Mucosa of rectum (tissue), 2 donors: ENCODE data around the gene LCE1F.

Experiments used
- H3K27ac ChIP-seq, 2 donors: one replicate each; pipeline ENCODE4 v1.7.0; 2013; ENCODE audit warnings: inconsistent platforms in 2 of 2, low read depth in 2 of 2, low read length in 2 of 2
- H3K27me3 ChIP-seq, 2 donors: one replicate each; pipeline ENCODE4 v1.7.0; 2013; ENCODE audit warnings: low read length in 2 of 2; ENCODE audit not compliant: control insufficient read depth in 2 of 2, insufficient read depth in 2 of 2
- H3K36me3 ChIP-seq, 2 donors: one replicate each; pipeline ENCODE4 v1.7.0; 2013; ENCODE audit warnings: low read length in 2 of 2; ENCODE audit not compliant: control insufficient read depth in 2 of 2, insufficient read depth in 2 of 2
- H3K4me1 ChIP-seq, 2 donors: one replicate each; pipeline ENCODE4 v1.7.0; 2013; ENCODE audit warnings: low read length in 2 of 2, mild to moderate bottlenecking in 1 of 2; ENCODE audit not compliant: control insufficient read depth in 2 of 2, insufficient read depth in 2 of 2
- H3K4me3 ChIP-seq, 2 donors: one replicate each; pipeline ENCODE4 v1.7.0; 2013; ENCODE audit warnings: low read length in 2 of 2
- H3K9ac ChIP-seq, 2 donors: one replicate each; pipeline ENCODE4 v1.7.0; 2013; ENCODE audit warnings: low read length in 2 of 2, low read depth in 1 of 2, mild to moderate bottlenecking in 1 of 2
- H3K9me3 ChIP-seq, 2 donors: one replicate each; pipeline ENCODE4 v1.7.0; 2013; ENCODE audit warnings: low read length in 2 of 2; ENCODE audit not compliant: control insufficient read depth in 2 of 2
- donor health status: healthy.
- donor health status: Normal muscosa, but diverticular disease.

LCE1F gene

DNA sequence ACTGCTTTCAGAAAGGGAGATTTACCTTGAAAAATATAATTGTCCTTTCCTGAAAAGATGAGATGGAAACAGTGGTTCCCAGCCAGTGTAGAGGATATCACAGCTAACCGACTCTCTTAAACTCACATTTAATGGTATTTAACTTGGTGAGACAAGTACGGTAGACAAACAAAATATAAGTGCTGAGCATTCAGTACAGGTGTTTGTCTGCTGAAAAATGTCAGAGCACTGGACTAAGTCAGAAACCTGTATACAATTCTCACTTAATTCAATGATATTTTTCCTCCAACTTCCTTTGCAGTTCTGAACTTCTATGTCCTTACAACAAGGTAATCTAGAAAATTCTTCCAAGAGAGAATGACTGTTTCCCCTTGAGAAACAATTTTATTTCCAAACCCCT is 36.7 kb downstream of the LCE1F start, which contains the start of gene LCE1B:
LCE1B (plus strand) TSS at position 301 of the 400 bp plus-strand sequence. CDS start 476 bp downstream, outside the sequence.
- H3K27ac ChIP-seq = no peak within 1 kb of the TSS
- H3K36me3 ChIP-seq = no peaks in the 10 kb centered on the region
- H3K27me3 ChIP-seq = no peaks in the 10 kb centered on the region
- no peaks in the 10 kb centered on the region for H3K9me3 ChIP-seq
- no peak within 1 kb of the TSS for H3K9ac ChIP-seq
- no peak within 1 kb of the TSS for H3K4me3 ChIP-seq
- H3K4me1 ChIP-seq = no peaks in the 10 kb centered on the region

DNA sequence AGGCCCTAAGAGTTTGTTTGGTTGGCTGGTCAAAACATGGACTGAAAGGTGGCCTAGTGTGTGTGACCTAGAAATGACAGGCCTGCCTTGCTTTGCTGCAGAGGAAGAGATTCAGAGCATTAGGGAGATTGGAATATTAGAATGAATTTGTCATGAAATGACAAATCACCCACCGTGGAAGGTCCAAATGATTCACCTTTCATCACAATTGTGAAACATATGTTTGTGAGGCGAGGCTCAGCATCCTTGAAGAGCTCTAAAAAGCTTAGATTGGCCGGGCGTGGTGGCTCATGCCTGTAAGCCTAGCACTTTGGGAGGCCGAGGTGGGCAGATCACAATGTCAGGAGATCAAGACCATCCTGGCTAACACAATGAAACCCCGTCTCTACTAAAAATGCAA is 42.4 kb downstream of the LCE1F start:
- Histone ChIP-seq H3K4me1 (no peaks in the 10 kb centered on the region), H3K4me3 (no peak overlapping the region), H3K9ac (no peak overlapping the region), H3K9me3 (no peaks in the 10 kb centered on the region), H3K27ac (no peak overlapping the region), H3K36me3 (no peaks in the 10 kb centered on the region), H3K27me3 (no peaks in the 10 kb centered on the region)

DNA sequence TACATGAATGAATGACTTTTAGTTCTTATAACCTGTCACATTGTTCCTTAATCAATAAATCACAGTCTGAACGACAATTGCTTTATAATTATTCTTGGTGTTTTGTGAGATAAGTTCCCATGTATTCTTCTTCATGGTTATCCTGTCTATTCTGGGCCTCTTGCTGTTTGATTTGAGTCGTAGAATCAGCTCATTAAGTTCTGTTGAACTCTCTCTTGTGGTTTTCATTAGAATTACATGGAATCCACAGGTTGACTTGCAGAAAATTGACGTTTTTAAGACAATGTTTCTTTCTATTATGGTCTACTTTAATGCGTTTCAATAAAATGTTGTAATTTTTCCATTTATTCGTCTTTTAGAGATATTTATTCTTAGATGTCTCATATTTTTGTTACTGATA is 48.4 kb downstream of the LCE1F start:
- no peak overlapping the region for H3K27ac ChIP-seq
- no peaks in the 10 kb centered on the region for H3K36me3 ChIP-seq
- no peaks in the 10 kb centered on the region for H3K27me3 ChIP-seq
- H3K4me1 ChIP-seq = no peaks in the 10 kb centered on the region
- H3K9me3 ChIP-seq = no peaks in the 10 kb centered on the region
- no peak overlapping the region for H3K4me3 ChIP-seq
- no peak overlapping the region for H3K9ac ChIP-seq

DNA sequence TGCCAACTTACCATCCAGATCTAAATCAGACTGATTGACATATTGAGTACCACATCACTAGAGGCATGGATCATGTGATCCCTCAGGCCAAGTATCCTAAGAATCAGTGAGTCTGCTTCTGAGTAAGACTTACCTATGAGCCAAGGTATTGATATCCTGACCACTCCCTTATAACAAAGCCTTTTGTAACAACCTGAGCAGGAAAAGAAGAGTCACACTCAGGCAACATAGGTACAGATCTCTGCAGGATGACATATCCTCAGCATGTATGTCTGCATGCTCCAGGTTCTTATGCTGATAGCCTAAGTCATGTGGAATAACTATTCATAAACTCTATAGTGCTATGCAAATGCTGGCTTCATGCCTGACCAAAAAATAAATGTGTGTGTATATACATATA is 50.0 kb downstream of the LCE1F start:
- Histone ChIP-seq H3K9me3 (no peaks in the 10 kb centered on the region), H3K9ac (no peak overlapping the region), H3K36me3 (no peaks in the 10 kb centered on the region), H3K27ac (no peak overlapping the region), H3K4me1 (no peaks in the 10 kb centered on the region), H3K4me3 (no peak overlapping the region), H3K27me3 (no peaks in the 10 kb centered on the region)
